ENCODE measurements around the gene DMBX1.

DMBX1 gene

DNA sequence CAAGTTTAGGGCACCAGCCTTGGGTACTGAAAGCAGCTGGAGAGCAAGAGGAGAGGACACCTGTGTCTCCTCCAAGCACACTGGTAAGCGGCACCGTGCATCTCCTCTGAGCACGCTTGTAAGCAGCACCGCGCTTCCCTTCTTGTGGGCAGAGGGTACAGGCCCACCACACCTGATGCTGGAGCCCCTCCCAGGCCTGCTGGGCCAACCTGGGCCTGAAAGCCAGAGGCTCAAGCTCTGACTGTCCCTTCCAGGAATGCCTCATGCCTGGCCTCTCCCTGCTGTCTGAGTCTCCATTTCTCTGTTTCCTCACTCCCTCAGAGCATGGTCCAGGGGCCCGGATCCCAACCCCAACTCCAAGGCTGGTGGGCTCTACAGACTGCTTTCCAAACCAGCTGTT is 25.9 kb downstream of the DMBX1 start:
- no peaks in the 10 kb centered on the region for H3K36me3 Mint-ChIP-seq (ENCODE audit: low read depth)
- no peaks in the 10 kb centered on the region for H3K9me3 Mint-ChIP-seq
- DNase-seq (ENCODE audit: low spot score) = no peak
- H3K4me1 Mint-ChIP-seq (ENCODE audit: low read depth) = peaks cover 2% of the 10 kb centered on the region
- H3K27me3 Mint-ChIP-seq (ENCODE audit: low read depth) = peaks cover 28% of the 10 kb centered on the region
- no peak overlapping the region for H3K4me3 Mint-ChIP-seq
- H3K27ac Mint-ChIP-seq = no peak overlapping the region

DNA sequence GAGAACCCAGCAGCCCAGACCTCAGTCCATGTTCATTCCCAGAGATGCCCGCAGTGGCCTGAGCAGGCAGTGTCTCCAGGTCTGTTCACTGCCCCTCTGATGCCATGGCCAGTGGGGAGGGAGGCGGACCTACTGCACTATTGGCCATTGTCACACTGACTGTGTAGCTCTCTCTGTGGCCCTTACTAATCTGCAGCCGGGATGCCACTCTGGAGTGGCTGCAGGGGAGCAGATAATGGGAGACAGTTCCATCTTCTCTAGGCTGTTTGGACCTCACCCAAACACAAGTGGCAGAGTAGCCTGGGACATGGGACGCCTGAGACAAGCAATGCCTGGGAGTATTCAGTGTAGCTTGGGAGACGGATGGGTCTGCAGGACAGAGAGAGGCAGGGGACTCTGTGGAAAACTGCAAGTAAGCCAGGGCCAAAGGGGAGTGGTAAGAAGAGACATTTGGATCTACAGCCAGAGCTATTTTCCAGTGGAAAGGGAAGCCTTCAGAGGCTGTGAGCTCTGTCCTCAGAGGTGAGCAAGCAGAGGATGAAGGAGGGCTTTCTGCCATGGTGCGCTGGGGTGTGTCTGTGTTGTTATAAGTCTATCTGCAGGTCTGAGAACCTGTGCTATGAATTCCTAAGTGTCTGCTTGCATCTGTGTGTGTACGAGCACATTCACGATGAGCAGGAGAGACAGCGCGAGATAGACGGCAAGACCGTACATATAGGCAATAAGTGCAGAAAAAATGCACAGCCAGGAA is 26.7 kb downstream of the DMBX1 start:
- H3K4me3 Mint-ChIP-seq = no peak overlapping the region
- H3K27ac Mint-ChIP-seq = no peak overlapping the region
- peaks cover 3% of the 10 kb centered on the region for H3K4me1 Mint-ChIP-seq (ENCODE audit: low read depth)
- H3K27me3 Mint-ChIP-seq (ENCODE audit: low read depth) = peaks cover 28% of the 10 kb centered on the region
- no peak for DNase-seq (ENCODE audit: low spot score)
- no peaks in the 10 kb centered on the region for H3K9me3 Mint-ChIP-seq
- H3K36me3 Mint-ChIP-seq (ENCODE audit: low read depth) = no peaks in the 10 kb centered on the region

DNA sequence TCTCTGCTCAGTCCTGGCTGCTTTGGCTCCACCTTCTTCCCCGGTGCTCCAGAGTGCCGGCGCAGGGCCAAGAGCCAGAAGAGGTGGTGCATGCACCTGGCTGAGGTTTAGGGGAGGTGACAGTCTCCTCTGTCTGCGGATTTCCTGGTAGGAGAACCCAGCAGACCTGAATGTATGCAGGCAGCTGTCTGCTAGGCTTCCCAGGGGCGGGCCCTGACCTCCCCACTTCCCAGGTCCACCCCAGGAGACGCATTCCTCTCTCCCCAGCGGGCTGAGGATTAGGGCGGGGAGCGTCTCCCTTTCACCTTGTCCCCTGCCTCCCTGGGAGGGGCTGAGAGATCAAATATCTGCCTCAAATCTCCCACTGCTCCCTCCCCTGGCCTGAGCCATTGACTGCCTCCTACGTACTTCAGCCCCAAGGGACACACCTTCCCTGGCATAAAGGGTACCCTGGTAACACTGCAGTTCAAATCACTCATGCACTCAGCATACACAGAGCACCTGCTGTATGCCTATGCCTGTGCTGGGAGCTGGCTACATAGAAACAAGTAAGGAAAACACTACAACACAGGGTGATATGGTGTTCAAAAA is 27.5 kb downstream of the DMBX1 start:
- no peaks in the 10 kb centered on the region for H3K36me3 Mint-ChIP-seq (ENCODE audit: low read depth)
- no peak for DNase-seq (ENCODE audit: low spot score)
- no peak overlapping the region for H3K4me3 Mint-ChIP-seq
- H3K27ac Mint-ChIP-seq = no peak overlapping the region
- H3K9me3 Mint-ChIP-seq = no peaks in the 10 kb centered on the region
- peaks cover 9% of the 10 kb centered on the region for H3K4me1 Mint-ChIP-seq (ENCODE audit: low read depth)
- peaks cover 28% of the 10 kb centered on the region for H3K27me3 Mint-ChIP-seq (ENCODE audit: low read depth)

DNA sequence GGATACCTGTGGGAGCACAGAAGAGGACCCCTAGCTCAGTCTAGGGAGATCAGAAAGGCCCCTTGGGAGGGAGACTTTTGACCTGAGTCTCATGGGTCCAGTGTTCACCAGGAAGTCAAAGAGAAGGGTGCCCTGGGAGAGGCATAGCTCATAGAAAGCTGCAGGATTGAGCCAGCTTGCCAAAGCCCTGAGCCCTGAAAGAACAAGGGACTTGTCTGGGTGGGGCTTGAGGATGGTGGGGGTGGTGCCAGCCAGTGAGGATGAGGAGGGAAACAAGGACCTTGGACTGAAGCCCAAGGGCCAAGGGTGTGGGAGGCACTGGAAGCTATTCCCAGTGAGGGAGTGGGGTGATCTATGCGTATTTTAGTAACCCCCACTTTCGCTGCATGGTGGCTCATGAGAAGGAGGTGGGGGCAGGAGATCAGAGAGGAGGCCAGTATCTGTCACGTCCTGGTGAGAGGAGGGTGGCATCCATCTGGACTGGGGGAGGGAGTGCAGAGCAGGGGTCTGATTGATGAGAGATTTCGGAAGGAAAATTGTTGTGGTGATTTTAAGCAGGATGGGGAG is 28.4 kb downstream of the DMBX1 start:
- Mint-ChIP-seq H3K4me3 (no peak overlapping the region), H3K27me3 (ENCODE audit: low read depth) (peaks cover 26% of the 10 kb centered on the region), H3K36me3 (ENCODE audit: low read depth) (no peaks in the 10 kb centered on the region), H3K4me1 (ENCODE audit: low read depth) (peaks cover 13% of the 10 kb centered on the region), H3K27ac (no peak overlapping the region), H3K9me3 (no peaks in the 10 kb centered on the region)
- DNase-seq (ENCODE audit: low spot score) = no peak

DNA sequence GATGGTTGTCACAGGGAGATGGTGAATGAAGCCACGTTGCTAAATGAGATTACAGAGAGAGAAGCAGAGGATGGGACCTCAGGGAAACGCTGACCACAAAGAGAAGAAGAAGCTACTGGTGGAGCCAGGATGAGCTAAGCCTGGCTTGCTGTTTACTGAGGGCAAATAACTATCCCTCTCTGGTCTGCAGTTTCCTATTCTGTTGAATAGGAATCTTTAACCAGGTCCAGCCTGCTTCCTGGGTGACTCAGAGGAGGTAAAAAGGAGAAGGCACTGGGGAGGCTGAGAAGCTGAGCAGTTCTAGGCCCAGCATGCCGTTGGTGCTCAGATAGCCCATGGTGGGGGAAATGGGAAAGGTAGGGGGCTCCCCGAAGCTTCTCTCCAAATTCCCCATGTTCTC is 29.6 kb downstream of the DMBX1 start:
- no peak for DNase-seq (ENCODE audit: low spot score)
- Mint-ChIP-seq H3K4me1 (ENCODE audit: low read depth) (peaks cover 12% of the 10 kb centered on the region), H3K4me3 (no peak overlapping the region), H3K36me3 (ENCODE audit: low read depth) (no peaks in the 10 kb centered on the region), H3K27ac (no peak overlapping the region), H3K9me3 (no peaks in the 10 kb centered on the region), H3K27me3 (ENCODE audit: low read depth) (peaks cover 25% of the 10 kb centered on the region)

DNA sequence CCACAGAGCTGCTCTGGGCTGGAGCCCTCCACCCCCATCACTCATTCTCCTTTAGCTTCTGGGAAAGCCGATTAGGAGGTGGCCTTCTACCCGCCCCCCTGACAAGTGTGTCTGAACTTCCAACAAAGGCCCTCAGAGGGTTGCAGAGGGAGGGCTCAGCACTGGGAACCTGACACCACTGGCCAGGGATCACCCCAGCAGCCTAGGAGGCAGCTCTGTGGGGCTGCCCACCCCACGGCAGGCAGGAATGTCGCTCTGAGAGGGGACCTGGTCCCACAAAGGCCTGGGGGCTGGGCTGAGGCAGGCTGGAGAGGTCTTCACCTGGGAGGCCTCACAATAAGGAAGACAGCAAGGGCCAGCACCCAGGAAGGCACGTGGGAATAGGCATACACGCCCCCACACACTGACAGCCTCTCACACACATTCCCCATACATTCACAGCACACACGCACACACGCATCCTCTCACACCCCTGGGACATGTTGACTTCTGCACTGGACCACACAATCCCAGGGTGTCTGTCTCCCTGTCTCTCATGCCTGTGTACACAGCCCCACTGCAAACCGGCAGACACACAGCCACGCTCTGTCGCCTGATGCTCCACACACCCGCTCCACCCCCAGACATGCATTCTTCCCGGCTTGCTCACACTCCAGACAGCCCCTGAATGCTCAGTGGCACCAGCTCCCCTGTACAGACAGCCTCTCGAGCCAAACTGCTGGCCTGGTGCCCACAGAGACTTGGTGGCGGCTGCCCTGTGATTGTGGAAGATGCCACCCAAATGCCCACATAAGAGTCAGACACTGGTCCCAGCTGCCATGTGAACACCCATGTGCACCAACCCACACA is 30.7 kb downstream of the DMBX1 start:
- no peak for DNase-seq (ENCODE audit: low spot score)
- Mint-ChIP-seq H3K9me3 (no peaks in the 10 kb centered on the region), H3K36me3 (ENCODE audit: low read depth) (no peaks in the 10 kb centered on the region), H3K27me3 (ENCODE audit: low read depth) (peaks cover 23% of the 10 kb centered on the region), H3K27ac (no peak overlapping the region), H3K4me3 (no peak overlapping the region), H3K4me1 (ENCODE audit: low read depth) (peaks cover 12% of the 10 kb centered on the region)

DNA sequence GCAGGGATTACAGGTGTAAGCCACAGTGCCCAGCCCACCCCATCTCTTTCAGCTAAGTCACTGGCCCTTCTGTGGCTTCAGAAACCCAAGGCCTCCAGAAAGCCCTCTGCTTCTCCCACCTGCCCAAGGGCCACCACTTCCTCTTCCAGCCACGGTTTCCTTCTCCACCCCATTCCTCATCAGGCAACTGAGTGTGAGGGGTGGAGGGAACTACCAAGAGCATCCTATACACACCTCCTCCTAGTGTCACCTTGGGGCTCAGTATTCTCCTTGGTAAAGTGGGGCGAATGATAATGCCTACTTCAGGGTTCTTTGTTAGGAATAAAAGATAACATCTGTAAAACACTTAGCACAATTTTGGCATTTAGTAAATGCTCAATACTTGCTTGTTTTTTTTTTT is 31.8 kb downstream of the DMBX1 start:
- no peaks in the 10 kb centered on the region for H3K9me3 Mint-ChIP-seq
- no peak overlapping the region for H3K27ac Mint-ChIP-seq
- DNase-seq (ENCODE audit: low spot score) = no peak
- H3K27me3 Mint-ChIP-seq (ENCODE audit: low read depth) = peaks cover 22% of the 10 kb centered on the region
- no peaks in the 10 kb centered on the region for H3K36me3 Mint-ChIP-seq (ENCODE audit: low read depth)
- peaks cover 12% of the 10 kb centered on the region for H3K4me1 Mint-ChIP-seq (ENCODE audit: low read depth)
- H3K4me3 Mint-ChIP-seq = no peak overlapping the region

DNA sequence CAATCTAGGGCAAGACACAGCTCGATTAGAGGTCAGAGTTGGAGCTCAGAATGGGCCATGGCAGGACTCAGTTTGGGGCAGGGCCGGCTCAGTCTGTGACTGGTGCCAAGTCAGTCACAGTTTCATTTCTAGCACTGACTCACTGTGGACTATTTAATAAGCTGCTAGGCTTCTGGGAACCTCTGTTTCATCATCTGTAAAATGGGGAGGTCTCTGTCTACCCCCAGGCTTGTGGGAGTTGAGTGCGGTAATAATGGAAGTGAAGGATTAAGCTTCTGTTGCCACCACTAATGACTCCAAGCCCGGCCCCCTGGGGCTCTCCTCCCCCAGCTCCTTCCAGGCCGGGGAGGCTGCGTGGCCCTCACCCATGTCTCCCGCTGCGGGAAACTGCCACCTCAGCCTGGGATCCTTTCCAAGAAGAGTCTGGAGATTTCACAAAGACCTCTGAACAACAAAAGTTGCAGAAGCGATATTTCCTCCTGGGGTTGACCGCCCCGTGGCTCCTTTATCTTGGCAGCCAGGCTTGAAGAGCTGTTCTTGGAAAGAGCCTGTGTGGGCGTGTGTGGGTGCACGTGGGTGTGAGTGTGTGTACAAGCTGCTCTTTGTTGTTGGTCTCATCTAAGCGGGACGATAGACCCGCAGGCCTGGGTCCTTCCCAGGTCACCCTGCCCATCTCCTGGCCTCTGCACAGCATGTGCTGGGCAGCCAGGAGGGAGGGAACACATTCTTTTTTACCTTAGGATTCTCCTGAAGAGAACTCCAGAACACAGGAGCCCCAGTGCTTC is 32.7 kb downstream of the DMBX1 start:
- Mint-ChIP-seq H3K9me3 (no peaks in the 10 kb centered on the region), H3K4me1 (ENCODE audit: low read depth) (peaks cover 12% of the 10 kb centered on the region), H3K27me3 (ENCODE audit: low read depth) (peaks cover 15% of the 10 kb centered on the region), H3K4me3 (no peak overlapping the region), H3K36me3 (ENCODE audit: low read depth) (no peaks in the 10 kb centered on the region), H3K27ac (no peak overlapping the region)
- DNase-seq (ENCODE audit: low spot score) = peak; percentile 42

DNA sequence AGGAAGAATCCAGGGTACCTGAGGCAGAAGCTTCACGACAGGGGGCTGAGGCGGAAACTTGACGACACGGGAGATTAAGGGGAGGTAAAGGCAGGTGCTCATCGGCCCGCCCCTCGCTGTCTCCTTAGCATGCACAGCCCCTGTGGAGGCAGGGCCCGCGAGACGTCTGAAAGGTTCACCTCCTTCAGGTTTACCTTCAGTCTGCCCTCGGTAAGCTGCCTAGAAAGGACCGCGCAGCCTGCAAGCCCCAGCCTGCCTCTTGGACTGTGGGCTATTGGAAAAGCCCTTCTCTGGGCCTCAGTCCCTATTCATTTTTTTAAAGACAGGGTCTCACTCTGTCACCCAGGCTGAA is 33.3 kb downstream of the DMBX1 start:
- no peak overlapping the region for H3K4me3 Mint-ChIP-seq
- no peak for DNase-seq (ENCODE audit: low spot score)
- H3K27me3 Mint-ChIP-seq (ENCODE audit: low read depth) = peaks cover 10% of the 10 kb centered on the region
- peaks cover 12% of the 10 kb centered on the region for H3K4me1 Mint-ChIP-seq (ENCODE audit: low read depth)
- H3K27ac Mint-ChIP-seq = no peak overlapping the region
- H3K36me3 Mint-ChIP-seq (ENCODE audit: low read depth) = no peaks in the 10 kb centered on the region
- H3K9me3 Mint-ChIP-seq = no peaks in the 10 kb centered on the region

DNA sequence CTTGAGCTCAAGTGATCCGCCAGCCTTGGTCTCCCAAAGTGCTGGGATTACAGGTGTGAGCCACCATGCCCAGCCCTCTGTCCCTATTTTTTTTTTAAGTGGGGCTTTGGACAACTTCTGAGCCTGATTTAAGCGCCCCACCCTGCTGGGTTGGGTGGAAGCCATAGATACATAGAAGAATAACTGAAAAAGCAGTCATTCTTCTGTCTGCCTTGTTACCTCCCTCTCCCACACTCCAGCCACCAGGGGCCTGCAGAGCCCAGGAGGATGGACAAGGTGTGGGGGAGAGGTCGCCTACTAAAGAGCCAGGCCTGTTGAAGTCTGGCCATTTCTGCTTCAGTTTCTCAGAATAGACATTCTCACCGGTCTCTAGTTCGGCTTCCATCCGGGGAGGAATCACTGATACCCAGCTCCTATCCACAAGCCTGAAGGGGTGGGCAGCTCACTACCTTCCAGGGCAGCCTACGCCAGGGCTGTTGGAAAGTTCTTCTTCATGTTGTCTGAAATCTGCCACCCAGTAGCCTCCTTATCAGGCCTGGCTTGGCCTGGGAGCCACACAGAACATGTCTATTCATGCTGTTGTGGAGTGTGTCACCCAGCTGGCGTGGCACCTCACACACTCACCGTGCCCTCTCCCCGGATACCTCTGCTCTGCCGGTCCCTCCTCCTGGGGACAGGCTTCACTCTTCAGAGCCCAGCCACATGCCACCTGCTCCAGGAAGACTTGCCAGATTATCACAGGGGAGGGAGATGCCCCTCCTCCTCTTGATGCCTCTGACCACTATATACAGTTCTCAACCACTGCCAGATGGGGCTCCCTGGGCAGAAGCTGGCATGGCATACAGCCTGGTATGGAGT is 34.1 kb downstream of the DMBX1 start:
- no peaks in the 10 kb centered on the region for H3K9me3 Mint-ChIP-seq

DNA sequence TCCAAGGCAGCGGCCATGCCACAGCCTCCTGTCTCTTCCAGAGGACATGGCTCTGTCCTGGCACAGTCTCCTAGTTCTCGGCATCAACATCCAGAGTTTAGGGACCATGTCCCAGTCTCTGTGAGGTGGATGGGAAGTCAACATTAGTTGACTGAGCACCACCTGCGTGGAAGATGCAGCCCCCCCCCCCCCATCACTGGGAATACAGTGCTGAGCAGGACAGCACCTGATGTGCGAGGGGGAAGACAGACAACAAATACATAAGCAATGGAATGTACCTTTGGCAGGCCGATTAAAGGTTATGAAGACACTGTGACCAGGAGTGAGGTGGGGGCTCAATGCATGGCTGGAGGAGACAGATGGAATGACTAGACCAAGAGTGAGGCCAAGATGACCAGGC is 35.2 kb downstream of the DMBX1 start:
- H3K36me3 Mint-ChIP-seq (ENCODE audit: low read depth) = no peaks in the 10 kb centered on the region
- H3K9me3 Mint-ChIP-seq = no peaks in the 10 kb centered on the region
- no peak for DNase-seq (ENCODE audit: low spot score)
- H3K4me3 Mint-ChIP-seq = no peak overlapping the region
- H3K27me3 Mint-ChIP-seq (ENCODE audit: low read depth) = peaks cover 12% of the 10 kb centered on the region
- H3K4me1 Mint-ChIP-seq (ENCODE audit: low read depth) = peaks cover 22% of the 10 kb centered on the region
- no peak overlapping the region for H3K27ac Mint-ChIP-seq

More for the DNA sequence above, 34.1 kb downstream of the DMBX1 start:
- Mint-ChIP-seq H3K36me3 (ENCODE audit: low read depth) (no peaks in the 10 kb centered on the region), H3K27me3 (ENCODE audit: low read depth) (peaks cover 6% of the 10 kb centered on the region), H3K4me3 (no peak overlapping the region), H3K4me1 (ENCODE audit: low read depth) (peaks cover 16% of the 10 kb centered on the region), H3K27ac (no peak overlapping the region)
- DNase-seq (ENCODE audit: low spot score) = no peak

DNA sequence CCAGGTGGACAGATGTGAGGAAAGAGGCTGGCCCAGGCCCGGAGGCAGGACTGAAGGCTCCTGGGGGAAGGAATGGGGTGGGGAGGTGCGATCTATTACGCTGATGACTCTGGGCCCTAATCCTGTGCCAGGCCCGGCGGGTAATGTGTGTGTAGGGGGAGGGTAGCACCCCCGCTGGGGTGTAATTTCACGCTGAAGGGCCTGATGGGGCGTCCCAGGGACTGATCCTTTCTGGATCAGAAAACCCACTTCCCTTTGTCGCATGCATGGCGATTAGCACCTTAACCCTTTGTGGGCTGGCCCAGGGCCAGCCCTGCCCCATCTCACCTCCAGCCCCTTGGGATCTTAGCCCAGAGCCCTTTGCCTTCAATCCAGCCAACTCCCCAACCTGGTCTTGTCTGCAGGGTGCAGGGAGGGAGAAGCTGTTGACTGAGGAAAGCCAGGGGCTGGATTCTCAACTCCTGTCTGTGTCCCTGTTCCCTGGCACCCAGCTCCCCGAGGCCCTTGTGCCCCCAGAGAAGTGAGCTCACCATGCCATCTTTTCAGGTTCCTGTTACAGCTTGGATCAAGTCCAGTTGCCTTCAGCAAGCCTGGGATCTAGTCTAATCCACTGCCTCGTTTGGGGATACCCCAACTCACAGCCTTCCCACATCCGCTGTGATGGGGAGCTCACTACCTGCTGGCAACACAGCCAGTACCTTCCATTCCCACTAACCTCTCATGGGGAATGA is 35.8 kb downstream of the DMBX1 start:
- peaks cover 12% of the 10 kb centered on the region for H3K27me3 Mint-ChIP-seq (ENCODE audit: low read depth)

More for the DNA sequence above, 35.8 kb downstream of the DMBX1 start:
- Mint-ChIP-seq H3K4me3 (no peak overlapping the region), H3K9me3 (no peaks in the 10 kb centered on the region), H3K36me3 (ENCODE audit: low read depth) (no peaks in the 10 kb centered on the region), H3K4me1 (ENCODE audit: low read depth) (peaks cover 22% of the 10 kb centered on the region), H3K27ac (no peak overlapping the region)
- DNase-seq (ENCODE audit: low spot score) = no peak

All from T-helper 2 cell treated with Interferon-gamma antibody and Interleukin-4, amounts not matched to agents 5 μg/mL and 100 μg/mL, for 36 hours (primary cell).